ENCODE results near the gene RNF223.

The RNF223 gene

DNA sequence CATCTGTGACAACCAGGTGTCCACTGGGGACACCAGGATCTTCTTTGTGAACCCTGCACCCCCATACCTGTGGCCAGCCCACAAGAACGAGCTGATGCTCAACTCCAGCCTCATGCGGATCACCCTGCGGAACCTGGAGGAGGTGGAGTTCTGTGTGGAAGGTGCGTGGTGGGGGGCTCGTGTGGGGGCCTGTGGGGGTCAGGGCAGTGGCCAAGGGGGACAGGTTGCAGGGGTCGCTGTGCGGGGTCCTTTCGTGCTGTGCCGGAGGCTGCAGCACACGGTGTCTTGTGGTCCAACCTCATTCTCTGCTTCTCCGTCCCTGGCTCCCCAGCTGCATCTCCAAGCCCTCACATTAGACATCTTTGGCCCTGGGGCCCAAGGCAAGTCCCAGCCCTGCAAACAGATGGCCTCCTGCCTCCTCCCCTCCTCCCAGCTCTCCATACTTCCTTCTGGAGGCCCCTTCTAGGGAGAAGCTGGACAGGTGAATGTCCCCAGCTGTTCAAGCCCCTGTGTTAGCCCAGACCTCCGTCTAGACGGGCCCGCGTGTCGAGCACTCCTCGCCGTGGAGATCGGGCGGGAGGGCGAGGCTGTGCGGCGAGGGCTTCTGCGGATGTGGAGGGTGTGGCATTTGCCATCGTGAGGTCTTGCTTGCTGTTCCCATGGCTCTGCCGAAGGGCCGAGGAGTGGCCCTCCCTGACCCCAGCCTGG lies 51.6 kb downstream of the RNF223 start:
- no peak for DNase-seq (ENCODE audit: low read depth, low spot score)
- H3K4me3 ChIP-seq (ENCODE audit: low read length) = no peak overlapping the region

DNA sequence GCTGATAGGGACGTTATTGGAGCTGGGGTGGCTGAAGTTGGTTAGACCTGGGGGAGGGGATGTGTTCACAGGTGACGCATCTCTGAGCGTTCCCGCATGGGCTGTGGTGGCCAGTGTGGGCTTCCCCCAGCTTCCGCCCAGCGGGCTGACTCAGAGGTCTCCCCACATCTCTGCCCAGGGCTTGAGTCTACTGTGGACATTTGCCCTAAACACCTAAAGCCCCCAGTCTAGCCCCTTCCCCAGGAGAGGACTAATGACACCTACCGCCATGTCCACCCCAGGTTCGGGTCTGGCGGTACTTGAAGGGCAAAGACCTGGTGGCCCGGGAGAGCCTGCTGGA lies 52.2 kb downstream of the RNF223 start:
- H3K4me3 ChIP-seq (ENCODE audit: low read length) = no peak overlapping the region
- no peak for DNase-seq (ENCODE audit: low read depth, low spot score)

DNA sequence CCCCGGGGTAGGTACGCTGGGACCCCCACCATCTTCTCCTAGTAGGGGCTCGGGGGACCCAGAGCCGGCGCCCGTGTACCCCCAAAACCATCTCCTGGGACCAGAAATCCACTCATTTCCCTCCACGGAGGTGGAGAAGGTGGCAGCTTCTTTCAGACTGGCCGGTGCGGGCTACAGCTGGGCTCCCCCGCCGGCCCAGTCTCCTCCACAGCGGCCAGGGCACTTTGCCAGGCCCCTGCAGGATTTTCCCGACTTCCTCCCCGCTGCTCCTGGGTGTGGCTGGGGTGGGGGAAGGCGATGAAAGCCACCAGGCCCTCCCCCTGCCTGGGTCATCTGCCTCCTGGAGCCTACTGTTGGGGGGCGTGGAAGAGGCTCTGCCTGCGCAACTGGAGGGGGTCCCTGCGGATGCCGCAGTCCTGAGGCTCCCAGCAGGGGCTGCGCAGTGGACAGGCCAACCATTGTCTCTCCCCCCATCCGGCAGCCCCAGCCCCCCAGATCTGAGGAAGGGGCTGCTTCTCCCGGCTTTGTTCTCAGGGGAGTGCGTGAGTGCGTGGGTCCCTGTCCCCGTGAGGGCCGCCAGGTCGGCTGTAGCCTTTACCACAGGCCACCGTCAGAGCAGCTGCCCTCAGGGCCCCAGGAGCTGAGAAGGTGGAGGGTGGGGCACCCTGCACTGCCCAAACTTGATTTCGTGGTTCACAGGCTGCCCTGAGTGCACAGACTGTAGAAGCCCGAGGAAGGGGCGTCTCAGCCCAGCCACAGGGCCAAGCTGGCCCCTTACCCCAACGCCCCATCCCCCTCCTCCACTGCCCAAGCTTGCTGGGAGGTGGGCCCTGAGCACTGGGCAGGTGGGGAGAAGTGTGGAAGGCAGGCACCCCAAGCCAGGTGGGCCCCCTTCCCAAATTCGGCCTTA lies 52.8 kb downstream of the RNF223 start:
- no peak for DNase-seq (ENCODE audit: low read depth, low spot score)
- H3K4me3 ChIP-seq (ENCODE audit: low read length) = no peak overlapping the region

All from Jurkat, Clone E6-1 (cell line).